ENCODE measurements around the gene MLYCD. TPM values are rescaled to one million over a fixed set of nuclear protein-coding genes. Genes with fewer than 3 reads are reported as not detected.

MLYCD gene
- total and polyA plus RNA-seq, 8 donors = 4.3 to 11.2 (median 8.9) TPM

GRCh38 chr16:83933885-83934683, 35.2 kb downstream of the MLYCD start:
- WGBS, 2 donors = 87 to 88% methylated on average over 28 of the region's 28 CpGs
- H3K9me3 ChIP-seq = no peaks in the 10 kb centered on the region
- H3K27ac ChIP-seq = no peak overlapping the region
- intact Hi-C loops (cut with DNase I) = no loop called here
- no peaks in the 10 kb centered on the region for H3K36me3 ChIP-seq
- H3K4me1 ChIP-seq = no peaks in the 10 kb centered on the region
- TF ChIP-seq CTCF (IDR thresholded peaks at IDR 0.05) = no peak
- FAIRE-seq (no peak), DNase-seq (peak in 1 of 6 donors; percentile 44), ATAC-seq (no peak)
- no peaks in the 10 kb centered on the region for H3K27me3 ChIP-seq
- H3K4me3 ChIP-seq = no peak overlapping the region

DNA sequence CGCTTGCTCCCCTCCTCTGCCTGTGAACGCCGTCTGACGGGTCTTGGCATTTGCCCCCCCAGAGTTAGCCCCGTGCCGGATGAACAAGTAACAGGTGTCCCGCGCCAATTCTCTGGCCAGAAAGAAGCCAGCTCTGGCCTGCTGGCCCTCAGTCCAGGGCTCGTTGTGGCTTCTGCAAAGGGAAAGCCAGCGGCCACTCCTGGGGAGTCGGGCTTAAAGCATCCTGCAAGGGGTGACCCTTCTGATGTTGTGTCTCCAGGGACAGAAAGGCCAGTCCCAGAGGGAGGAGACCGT, 35.7 kb downstream of the MLYCD start:
- Histone ChIP-seq H3K27ac (no peak overlapping the region), H3K9me3 (no peaks in the 10 kb centered on the region), H3K4me3 (no peak overlapping the region), H3K4me1 (no peaks in the 10 kb centered on the region), H3K27me3 (no peaks in the 10 kb centered on the region), H3K36me3 (no peaks in the 10 kb centered on the region)
- peak in 1 of 6 donors; percentile 53 for DNase-seq
- 59 to 61% methylated on average over 12 of the region's 12 CpGs for WGBS, 2 donors
- no peak for ATAC-seq
- intact Hi-C loops (cut with DNase I) = no loop called here
- no peak for FAIRE-seq
- no peak for TF ChIP-seq CTCF (IDR thresholded peaks at IDR 0.05)

GRCh38 chr16:83935005-83935857, 36.3 kb downstream of the MLYCD start:
- 90 to 94% methylated on average over 30 of the region's 30 CpGs for WGBS, 2 donors
- no peaks in the 10 kb centered on the region for H3K27me3 ChIP-seq
- H3K4me1 ChIP-seq = no peaks in the 10 kb centered on the region
- no peak overlapping the region for H3K4me3 ChIP-seq
- FAIRE-seq = no peak
- H3K27ac ChIP-seq = no peak overlapping the region
- intact Hi-C loops (cut with DNase I) = no loop called here
- TF ChIP-seq CTCF (IDR thresholded peaks at IDR 0.05) = no peak
- no peak for ATAC-seq
- no peaks in the 10 kb centered on the region for H3K36me3 ChIP-seq
- peak in 1 of 6 donors; percentile 59 for DNase-seq
- no peaks in the 10 kb centered on the region for H3K9me3 ChIP-seq

- no peak overlapping the region for H3K27ac ChIP-seq
- H3K4me1 ChIP-seq = no peaks in the 10 kb centered on the region
- H3K36me3 ChIP-seq = no peaks in the 10 kb centered on the region
- H3K4me3 ChIP-seq = no peak overlapping the region
- no peaks in the 10 kb centered on the region for H3K9me3 ChIP-seq
- WGBS, 2 donors = 87 to 90% methylated on average over 9 to 10 of the region's 10 CpGs
- TF ChIP-seq CTCF (IDR thresholded peaks at IDR 0.05) = no peak
- FAIRE-seq (no peak), DNase-seq (peak in 2 of 6 donors; percentile 53 to 78), ATAC-seq (no peak)
- H3K27me3 ChIP-seq = no peaks in the 10 kb centered on the region
- intact Hi-C loops (cut with DNase I) = no loop called here
Measured at GRCh38 chr16:83935858-83936255, 36.9 kb downstream of the MLYCD start.
